Left ventricle myocardium inferior (tissue), 1 donor: ENCODE data around the gene KRTAP21-1. TPM values are rescaled to one million over a fixed set of nuclear protein-coding genes. Genes with fewer than 3 reads are reported as not detected.

Source experiments
- DNase-seq: peaks from one replicate; pipeline ENCODE4 v3.0.0-alpha.2; 2020
- H3K27ac ChIP-seq: fragments of 200-600 bp; replicated peaks from 2 replicates; pipeline ENCODE4 v1.8.0; 2021
- H3K27me3 ChIP-seq: fragments of 200-600 bp; 2 replicates; pipeline ENCODE4 v1.8.0; 2021; ENCODE audit warnings: low read depth
- H3K36me3 ChIP-seq: fragments of 200-600 bp; 2 replicates; pipeline ENCODE4 v1.8.0; 2021
- H3K4me1 ChIP-seq: fragments of 200-600 bp; 2 replicates; pipeline ENCODE4 v1.8.0; 2021
- H3K4me3 ChIP-seq: fragments of 200-600 bp; 2 replicates; pipeline ENCODE4 v1.8.0; 2021; ENCODE audit warnings: mild to moderate bottlenecking, moderate library complexity
- H3K9me3 ChIP-seq: fragments of 200-600 bp; replicated peaks from 2 replicates; pipeline ENCODE4 v1.8.0; 2021
- intact Hi-C: fragments of 100-400 bp; cut with micrococcal nuclease; formaldehyde crosslinking; loops from one replicate; pipeline ENCODE4 v1.11.0; 2022
- total RNA-seq: library from RNA; stranded (reverse); fragmentation: NEBNext Ultra II Directional; extraction: Animal tissue kit (Norgen Biotek cat#: 25700); gene quantifications from one replicate; pipeline ENCODE4 v1.2.1, GENCODE V29; 2021
- TF ChIP-seq, protein P1 (sequence below): fragments of 200-600 bp; IDR thresholded peaks from 2 replicates; pipeline ENCODE4 v1.8.0; 2021; ENCODE audit warnings: antibody characterized with exemption, mild to moderate bottlenecking, borderline replicate concordance
- donor health status: DM: no; HTN: yes; CAD: no; lungs with severe emphysema.

KRTAP21-1 gene
- total RNA-seq, 1 donor from 2014 or later: not detected

GRCh38 chr21:30718239-30718909 is 36.9 kb downstream of the KRTAP21-1 start, which contains the start of gene KRTAP21-3:
TSS of gene KRTAP21-3 (minus strand) at chr21:30718777. CDS start at chr21:30718759, 18 bp downstream.
- DNase-seq: no peak
- Histone ChIP-seq H3K4me3 (no peak within 1 kb of the TSS), H3K9me3 (peaks cover 6% of the 10 kb centered on the region), H3K27ac (no peak within 1 kb of the TSS), H3K4me1 (no peaks in the 10 kb centered on the region), H3K27me3 (no peaks in the 10 kb centered on the region), H3K36me3 (no peaks in the 10 kb centered on the region)
- TF ChIP-seq, protein P1, sequence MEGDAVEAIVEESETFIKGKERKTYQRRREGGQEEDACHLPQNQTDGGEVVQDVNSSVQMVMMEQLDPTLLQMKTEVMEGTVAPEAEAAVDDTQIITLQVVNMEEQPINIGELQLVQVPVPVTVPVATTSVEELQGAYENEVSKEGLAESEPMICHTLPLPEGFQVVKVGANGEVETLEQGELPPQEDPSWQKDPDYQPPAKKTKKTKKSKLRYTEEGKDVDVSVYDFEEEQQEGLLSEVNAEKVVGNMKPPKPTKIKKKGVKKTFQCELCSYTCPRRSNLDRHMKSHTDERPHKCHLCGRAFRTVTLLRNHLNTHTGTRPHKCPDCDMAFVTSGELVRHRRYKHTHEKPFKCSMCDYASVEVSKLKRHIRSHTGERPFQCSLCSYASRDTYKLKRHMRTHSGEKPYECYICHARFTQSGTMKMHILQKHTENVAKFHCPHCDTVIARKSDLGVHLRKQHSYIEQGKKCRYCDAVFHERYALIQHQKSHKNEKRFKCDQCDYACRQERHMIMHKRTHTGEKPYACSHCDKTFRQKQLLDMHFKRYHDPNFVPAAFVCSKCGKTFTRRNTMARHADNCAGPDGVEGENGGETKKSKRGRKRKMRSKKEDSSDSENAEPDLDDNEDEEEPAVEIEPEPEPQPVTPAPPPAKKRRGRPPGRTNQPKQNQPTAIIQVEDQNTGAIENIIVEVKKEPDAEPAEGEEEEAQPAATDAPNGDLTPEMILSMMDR: no peak
- intact Hi-C loops: no loop called here

DNA sequence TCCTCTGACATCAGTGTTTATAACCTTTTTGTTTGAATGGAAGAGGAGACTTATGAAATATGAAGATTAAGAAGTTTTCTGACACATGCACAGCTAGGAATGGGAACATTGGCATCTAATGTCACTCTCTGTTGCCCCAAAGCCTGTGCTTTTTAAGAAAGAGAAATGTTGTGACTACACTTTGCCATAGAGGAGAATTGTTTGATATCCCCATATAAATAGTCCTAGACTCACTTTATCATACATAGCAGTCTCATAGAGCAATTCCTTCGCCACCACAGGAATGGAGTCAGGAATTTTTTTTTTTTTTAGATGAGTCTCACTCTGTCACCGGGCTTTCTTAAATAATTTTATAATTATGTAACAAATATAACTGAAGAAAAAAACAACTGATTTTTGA is 38.1 kb downstream of the KRTAP21-1 start:
- no peaks in the 10 kb centered on the region for H3K27me3 ChIP-seq
- intact Hi-C loops: no loop called here
- peaks cover 19% of the 10 kb centered on the region for H3K9me3 ChIP-seq
- H3K36me3 ChIP-seq: no peaks in the 10 kb centered on the region
- TF ChIP-seq, protein P1: no peak
- H3K27ac ChIP-seq: no peak overlapping the region
- no peaks in the 10 kb centered on the region for H3K4me1 ChIP-seq
- no peak for DNase-seq
- H3K4me3 ChIP-seq: no peak overlapping the region

GRCh38 chr21:30714946-30715345 is 40.3 kb downstream of the KRTAP21-1 start:
- Histone ChIP-seq H3K9me3 (peaks cover 25% of the 10 kb centered on the region), H3K27me3 (no peaks in the 10 kb centered on the region), H3K27ac (no peak overlapping the region), H3K4me3 (no peak overlapping the region), H3K4me1 (no peaks in the 10 kb centered on the region), H3K36me3 (no peaks in the 10 kb centered on the region)
- TF ChIP-seq, protein P1: no peak
- no peak for DNase-seq
- intact Hi-C loops: no loop called here

DNA sequence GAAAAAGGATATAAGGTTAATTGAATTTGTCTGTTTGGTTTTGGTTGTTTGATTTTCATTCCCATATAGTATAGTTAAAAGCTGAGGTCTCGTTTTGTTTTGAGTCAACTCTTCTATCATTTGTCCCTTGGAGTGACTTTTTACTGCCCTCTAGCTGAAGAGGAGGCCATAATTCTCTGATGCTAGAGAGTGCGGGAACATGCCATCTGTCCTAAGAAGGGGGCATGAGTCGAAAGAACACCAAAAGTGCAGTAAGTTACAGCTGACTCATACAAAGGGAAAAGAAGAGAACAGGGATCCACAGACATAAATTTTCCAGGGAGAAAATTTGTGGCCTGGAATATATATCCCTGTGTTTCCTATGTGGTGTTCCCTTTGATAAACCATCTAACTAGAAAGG is 40.8 kb downstream of the KRTAP21-1 start:
- no peaks in the 10 kb centered on the region for H3K36me3 ChIP-seq
- intact Hi-C loops: no loop called here
- no peak for DNase-seq
- H3K9me3 ChIP-seq: peaks cover 25% of the 10 kb centered on the region
- H3K4me1 ChIP-seq: no peaks in the 10 kb centered on the region
- H3K4me3 ChIP-seq: no peak overlapping the region
- TF ChIP-seq, protein P1: no peak
- H3K27ac ChIP-seq: no peak overlapping the region
- H3K27me3 ChIP-seq: no peaks in the 10 kb centered on the region

- intact Hi-C loops: no loop called here
- no peak for DNase-seq
- H3K9me3 ChIP-seq: peaks cover 25% of the 10 kb centered on the region
- H3K4me3 ChIP-seq: no peak overlapping the region
- TF ChIP-seq, protein P1: no peak
- no peaks in the 10 kb centered on the region for H3K36me3 ChIP-seq
- no peaks in the 10 kb centered on the region for H3K4me1 ChIP-seq
- H3K27me3 ChIP-seq: no peaks in the 10 kb centered on the region
- H3K27ac ChIP-seq: no peak overlapping the region
These were observed 41.5 kb downstream of the KRTAP21-1 start for GRCh38 chr21:30713766-30714165.
